ENCODE results near the gene RAB22A.
"Not testable (repeated sequence)": the region's sequence is repeated elsewhere in the genome, so short reads cannot be mapped to it uniquely, and the experiment has no call there.

RAB22A gene

DNA sequence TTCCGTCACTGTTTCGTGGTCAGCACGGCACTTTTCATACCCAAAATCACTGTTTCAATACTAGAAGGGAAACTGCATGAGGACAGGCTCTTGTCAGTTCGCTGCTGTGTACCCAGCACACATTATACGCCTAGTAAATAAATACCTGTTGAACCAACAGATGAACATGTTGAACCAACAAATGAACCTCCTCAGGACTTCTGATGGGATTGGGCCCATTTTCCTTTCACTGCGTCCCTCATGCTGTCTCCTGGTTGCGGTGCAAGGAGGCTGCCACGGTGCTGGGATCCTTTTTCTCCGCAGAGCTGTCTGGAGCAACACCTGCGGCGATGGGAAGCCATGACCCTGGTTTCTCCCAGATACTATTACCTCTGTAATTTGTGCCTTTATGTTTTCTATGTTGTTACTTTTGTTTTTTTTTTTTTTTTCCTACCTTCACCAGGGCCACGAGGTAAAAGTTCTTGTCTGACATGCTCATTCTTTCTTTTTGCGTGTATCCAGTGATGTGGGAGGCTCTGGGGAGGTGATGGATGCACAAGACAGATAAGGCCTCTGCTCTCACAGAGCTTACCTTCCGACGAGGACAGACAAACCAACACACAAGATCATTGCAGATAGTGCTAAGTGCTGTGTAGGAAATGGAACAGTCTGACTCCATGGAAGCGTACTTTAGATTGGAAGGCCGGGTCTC, 80.6 kb downstream of the RAB22A start:
- no peak for DNase-seq

DNA sequence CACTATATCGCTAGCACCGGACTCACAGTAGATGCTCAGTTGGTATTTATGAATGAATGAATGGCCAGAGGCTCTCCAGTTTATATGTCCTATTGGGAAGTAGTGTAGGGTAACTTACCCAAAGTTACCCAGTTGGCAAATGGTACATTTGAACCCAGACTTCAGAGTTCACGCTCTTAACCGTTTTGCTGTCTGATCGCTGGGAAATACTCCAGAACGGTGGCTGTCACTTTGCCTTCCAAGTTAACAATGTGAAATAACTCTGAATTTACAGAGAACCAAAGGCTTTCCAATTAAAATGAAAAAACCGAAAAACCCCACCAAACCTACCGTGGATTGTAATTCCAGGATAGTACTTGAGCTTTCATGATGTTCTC, 81.1 kb downstream of the RAB22A start:
- DNase-seq = no peak

DNA sequence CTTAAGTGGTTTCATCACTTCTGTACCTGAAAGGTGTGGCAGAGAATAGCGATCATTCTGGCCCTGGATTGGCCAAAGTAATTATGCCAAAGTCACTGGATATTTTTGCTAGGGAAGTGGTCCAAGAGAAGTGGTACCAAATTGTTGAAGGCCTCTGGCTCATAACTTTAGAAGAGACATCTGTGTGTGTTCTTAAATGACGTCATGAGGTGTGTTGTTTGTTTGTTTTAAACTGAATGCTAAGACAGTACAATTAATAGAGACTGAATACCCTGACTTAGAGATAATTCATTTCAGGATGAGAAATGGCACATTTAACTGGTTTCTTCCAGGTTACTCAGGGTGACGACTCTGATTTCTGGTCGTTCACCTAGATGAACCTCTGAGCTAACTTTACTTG, 82.8 kb downstream of the RAB22A start:
- no peak for DNase-seq

DNA sequence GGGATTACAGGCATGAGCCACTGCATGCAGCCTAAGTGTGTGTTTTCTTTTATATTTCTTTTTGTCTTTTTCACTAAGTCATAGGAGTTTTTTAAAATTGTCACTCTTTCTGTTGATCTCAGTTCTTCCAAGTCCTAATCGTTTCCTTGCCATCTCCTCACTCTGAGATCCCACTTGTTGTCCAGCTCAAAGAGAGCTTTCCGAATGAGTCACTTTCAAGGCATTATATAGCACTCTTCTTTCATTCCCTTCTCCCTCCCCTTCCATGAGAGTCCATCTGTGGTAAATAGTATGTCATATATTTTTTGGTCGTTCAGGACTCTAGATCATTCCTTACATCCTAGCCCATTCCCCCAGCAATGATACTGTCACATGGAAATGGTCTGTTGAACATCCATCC, 83.8 kb downstream of the RAB22A start:
- no peak for DNase-seq

DNA sequence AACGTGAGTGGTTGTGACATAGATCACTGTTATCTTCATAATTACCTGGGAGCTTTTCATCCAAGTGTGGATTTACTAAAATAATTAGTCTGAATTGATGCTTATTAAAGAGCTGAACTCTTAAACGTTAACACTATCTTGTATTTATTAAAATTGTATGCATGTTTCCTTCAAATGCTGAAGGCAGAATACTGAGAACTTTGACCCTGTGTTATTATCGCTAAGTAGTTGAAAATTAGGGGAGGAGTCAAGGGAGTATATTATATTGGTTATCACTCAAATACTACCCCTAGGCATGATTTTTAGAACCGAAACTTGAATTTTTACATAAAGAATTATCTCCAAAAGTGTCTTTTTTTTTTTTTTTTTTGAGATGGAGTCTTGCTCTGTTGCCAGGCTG, 85.3 kb downstream of the RAB22A start:
- no peak for DNase-seq

DNA sequence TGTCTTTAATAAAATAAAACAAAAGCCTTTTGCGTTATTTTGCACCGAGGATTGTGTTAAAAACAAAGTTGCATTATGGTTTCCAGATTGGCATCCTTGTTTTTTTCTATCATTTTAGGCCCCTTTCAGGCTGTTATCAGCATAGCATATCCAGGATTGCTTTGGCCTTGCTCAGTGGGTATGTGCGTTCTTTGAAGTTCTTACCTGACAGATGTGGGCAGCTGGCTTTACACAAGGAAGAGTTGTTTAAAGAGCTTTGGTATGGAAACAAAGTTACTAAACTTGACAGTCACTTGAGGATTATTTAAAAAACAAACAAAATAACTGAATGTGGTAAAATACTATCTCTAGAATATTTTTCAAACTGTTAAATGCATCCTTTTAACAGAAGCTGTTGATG, 86.1 kb downstream of the RAB22A start:
- DNase-seq = no peak

DNA sequence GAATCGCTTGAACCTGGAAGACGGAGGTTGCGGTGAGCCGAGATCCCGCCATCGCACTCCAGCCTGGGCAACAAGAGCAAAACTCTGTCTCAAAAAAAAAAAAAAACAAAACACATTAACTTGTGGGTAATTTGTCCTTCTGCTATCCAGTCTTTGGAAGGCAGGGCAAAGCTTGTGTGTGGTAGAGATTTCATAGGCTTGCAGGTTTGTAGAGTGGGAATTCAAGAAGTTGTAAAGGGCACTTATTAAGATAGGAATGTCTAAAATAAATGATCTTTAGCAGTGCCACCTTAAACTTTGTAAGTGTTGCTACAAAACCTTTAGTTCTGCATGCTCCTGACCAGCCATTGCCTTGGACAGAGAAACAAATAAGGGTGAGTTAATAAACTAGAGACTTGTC, 87.9 kb downstream of the RAB22A start:
- no peak for DNase-seq

DNA sequence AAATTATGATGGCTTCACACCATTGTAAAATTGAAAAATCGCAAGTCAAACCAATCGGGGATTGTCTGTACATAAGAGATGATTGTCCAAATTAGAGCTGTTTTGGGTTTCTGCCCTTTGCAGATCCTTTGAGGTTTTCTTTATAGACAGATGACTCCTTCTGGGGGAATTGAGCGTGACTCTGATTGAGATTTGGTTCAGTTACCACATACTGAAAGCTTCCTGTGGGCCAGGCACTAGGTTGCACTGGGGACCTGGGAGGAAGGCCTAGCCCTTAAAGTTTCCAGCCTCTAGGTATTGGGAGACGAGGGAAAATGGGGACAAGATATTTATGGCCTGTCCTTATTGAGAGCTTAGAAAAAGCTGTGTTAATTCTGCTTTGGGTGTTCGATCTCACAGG, 88.7 kb downstream of the RAB22A start:
- DNase-seq = no peak

DNA sequence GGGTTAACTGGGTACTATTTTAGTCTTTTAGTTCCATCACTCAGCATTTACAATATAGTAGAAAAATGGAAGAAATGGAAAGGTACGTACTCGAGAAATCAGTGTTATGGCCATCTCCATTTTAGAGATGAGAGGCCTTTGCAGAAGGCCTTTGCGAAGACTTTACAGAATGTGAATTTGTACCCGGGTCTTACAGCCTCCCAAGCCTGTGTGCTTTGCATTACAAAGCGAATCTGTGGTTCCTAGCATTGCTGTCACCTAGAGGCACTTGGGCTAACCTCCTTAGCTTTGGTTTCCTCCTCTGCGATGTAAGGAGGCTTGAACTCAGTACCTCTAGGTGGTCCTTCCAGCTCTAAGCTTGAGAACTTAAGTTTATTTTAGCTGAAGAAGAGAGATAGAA, 90.4 kb downstream of the RAB22A start:
- no peak for DNase-seq

DNA sequence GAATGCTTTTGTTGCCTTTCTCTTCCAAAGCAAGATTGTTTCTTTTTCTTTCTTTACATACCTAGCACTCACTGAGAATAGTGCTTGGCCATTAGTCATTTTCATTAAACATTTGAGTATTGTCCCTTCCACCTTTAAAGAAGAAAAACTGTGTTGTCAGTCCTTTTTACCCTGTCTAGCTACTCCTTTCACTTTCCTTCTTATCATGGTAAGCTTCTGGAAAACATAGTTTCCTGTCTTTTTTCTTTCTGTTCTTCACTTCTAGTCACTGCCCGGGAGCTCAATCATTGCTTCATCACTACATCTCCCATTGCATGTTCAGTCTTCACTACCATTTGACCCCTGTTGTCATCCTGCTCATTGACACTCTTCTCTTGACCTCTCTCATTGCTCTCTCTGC, 91.6 kb downstream of the RAB22A start:
- no peak for DNase-seq

DNA sequence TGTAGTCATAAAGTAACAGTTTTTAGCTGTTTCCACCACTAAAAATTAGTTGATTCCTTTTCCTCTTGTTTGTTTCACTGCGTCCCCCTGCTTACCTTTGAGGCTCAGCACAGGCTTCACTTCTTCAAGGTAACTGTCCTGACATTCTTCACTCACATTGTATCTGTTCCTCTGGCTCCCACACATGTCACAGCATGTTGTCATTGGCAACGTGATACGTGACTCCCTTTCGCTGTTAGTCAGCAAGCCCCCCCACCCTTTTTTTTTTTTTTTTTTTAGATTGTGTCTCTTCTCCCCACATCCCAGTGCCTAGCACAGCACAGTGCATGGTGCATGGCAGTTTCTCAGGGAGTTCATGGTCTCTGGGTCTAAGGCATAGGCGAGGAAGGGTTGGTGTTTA, 92.8 kb downstream of the RAB22A start:
- DNase-seq = no peak

DNA sequence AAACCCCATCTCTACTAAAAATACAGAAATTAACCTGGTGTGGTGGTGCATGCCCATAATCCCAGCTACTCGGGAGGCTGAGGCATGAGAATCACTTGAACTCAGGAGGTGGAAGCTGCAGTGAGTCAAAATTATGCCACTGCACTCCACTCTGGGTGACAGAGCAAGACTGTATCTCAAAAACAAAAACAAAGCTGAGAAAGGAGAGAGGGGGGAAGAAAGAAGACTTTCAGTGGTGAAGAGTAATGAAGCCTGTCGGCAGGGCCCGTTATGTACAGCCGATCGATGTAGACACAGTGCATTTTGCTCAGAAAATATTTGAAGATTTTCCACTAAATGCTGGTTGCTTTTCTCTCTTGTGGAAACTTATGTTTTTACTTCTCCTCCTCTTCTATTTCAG, 93.3 kb downstream of the RAB22A start:
- DNase-seq = no peak

DNA sequence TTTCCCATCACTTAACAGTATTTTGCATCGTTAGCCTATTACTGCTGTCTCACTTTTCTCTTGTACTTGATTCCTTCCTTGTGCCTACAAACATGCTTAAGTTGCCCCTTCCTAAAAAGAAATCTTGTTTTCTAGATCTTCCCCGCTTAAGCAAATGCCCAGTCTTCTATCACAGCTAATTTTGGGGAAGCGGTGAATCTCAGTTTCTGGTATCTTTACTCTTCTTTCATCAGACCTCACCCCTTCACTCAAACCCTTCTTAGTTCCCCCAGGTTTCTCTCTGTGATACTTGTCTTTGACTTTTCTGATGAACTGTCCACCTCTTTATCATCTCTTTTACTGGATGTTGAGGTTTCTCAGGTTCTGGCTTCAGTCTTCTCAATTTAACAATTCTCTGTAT, 93.8 kb downstream of the RAB22A start:
- DNase-seq = no peak

DNA sequence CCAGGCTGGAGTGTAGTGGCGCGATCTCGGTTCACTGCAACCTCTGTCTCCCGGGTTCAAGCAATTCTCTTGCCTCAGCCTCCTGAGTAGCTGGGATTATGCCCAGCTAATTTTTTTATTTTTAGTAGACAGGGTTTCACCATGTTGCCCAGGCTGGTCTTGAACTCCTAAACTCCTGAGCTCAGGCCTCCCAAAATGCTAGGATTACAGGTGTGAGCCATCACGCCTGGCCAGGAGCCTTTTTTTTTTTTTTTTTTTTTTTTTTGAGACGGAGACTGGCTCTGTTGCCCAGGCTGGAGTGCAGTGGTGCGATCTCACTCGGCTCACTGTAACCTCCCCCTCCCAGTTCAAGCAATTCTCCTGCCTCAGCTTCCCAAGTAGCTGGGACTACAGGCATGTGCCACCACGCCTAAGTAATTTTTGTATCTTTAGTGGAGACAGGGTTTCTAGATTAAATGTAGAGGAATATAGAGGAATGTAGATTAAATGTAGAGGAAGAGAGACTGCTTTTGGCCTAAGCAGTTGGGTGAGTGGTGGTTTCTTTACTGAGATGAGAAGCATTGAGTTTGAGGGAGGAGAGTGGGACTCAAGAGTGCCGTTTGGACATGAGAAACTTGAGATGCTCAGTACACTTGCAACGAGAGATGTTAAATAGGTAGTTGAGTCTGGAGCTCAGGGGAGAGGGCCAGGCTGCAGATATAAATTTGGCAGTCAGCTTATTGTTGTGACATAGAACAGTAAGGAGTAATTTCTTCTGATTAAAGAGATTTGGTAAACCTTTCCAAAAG, 96.2 kb downstream of the RAB22A start:
- DNase-seq = no peak

DNA sequence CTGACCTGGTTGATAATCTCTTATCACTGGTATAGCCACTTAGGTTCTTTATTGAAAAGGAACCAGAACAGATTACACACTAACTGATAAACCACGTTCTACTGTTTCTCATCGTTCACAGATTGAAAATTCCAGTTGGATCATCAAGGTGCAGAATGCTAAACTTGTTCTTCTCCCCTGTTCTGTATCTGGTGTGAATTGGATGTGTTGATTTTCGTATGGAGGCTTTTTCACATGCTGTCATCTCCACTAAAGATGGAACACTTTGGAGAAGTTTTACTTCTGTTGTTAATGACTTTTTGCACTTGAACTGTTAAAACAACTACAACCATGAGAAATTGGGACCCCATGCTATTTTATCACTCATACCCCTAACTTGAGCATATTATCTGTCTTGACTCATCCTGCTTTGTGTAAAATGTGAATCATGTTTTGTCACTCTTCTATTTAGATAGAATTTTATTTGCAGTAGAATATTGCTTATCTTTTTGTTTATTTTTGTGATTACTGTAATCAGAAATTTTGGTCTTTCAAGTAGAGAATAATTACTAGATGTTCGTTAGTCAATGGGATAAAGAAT, 97.0 kb downstream of the RAB22A start:
- no peak for DNase-seq

DNA sequence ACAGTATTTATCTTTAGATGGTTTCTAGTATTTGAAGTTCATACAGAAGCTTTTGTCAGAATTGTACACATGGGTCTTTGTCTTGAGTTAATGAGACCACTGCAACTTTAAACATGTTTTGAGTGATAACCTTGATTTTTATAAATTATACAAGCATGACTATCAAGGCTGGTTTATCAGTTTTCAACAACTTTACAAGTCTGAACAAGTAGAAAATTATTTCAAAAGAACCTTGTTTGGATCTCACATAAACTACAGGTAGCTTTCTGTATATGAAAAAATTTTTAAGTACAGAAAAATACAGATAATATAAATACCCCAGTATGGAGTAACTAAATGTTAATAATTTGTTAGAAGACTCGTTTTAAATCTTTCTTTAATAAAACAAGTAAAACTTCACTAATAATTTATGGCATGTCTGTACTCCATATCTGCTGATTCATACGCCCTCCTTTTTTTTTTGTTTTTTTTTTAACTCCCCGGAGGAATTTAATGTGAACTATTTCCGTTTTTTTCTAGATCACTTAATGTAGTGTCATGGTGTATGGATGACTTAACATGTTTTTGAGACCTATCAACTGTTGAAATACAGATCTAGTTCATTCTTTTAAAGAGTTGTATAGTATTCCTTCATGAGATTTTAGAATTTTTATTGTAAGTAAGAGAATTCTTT, 97.8 kb downstream of the RAB22A start:
- no peak for DNase-seq

DNA sequence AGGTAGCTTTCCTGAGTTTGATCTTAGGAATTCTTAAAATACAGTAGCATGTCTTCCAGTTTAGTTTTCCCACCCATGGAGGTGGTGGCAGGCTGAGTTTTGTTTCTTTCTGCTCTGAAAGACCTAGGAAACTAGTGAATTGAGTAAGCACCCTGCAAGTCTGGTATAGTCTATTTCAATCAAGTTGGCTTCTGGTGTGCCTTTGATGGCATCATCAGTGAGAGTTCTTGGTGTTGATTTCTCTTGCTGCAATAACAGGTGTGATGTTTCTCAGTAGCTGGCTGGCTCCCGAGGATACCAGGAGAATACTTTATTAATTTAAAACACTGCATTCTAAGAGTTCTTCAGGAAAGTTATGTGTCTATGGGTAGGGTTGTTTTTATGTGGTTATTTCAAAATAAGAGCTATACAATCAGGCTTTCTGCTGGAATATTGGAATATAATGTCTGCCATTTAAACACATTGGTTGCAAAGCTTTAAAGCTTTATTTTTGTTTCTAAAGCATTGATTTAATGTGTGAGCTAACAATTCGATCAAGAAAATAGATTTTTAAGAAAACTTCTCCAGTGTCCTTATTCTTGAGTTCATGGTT, 98.5 kb downstream of the RAB22A start:
- no peak for DNase-seq

DNA sequence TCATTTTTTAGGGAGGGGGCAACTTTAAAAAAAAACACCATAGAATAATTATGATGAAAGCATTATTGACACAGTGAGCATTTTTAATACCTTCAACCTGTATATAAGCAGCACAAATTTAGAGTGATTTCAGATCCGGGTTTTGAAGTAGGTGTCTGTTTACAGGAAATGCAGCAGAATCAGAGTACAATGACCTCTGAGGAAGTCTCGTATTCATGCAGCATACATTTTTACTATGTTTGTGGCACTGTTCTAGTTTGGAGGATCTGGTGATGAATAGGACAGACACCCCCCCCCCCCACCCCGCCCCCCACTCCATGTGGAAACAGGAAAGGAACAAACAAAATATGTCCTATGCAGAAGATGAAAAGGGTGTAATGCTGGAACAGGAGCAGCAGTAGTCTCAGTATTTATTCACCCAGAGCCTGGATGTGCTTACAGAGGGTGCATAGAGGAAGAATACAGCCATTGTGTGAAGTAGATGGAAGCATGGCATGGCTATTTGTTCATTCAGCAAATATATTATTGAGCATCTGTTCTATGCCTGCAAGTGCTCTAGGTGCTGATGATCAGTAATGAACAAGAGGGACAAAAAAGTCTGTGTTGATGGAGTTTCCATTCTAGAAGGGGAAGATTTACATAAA, 99.2 kb downstream of the RAB22A start:
- DNase-seq = no peak

DNA sequence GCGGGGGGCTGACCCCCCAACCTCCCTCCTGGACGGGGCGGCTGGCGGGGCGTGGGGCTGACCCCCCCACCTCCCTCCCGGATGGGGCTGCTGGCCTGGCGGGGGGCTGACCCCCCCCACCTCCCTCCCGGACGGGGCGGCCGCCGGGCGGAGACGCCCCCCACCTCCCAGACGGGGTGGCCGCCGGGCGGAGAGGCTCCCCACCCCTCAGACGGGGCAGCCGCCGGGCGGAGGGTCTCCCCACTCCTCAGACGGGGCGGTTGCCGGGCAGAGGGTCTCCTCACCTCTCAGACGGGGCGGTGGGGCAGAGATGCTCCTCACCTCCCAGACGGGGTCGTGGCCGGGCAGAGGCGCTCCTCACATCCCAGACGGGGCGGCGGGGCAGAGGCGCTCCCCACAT, 104.7 kb downstream of the RAB22A start:
- DNase-seq = not testable (repeated sequence)

DNA sequence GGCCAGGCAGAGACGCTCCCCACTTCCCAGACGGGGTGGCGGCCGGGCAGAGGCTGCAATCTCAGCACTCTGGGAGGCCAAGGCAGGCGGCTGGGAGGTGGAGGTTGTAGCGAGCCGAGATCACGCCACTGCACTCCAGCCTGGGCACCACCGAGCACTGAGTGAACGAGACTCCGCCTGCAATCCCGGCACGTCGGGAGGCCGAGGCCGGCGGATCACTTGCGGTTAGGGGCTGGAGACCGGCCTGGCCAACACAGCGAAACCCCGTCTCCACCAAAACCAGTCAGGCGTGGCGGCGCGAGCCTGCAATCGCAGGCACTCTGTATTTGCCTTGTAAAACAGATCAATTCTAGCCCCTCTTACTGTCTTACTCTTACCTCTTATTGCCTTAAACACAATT, 105.3 kb downstream of the RAB22A start:
- not testable (repeated sequence) for DNase-seq

DNA sequence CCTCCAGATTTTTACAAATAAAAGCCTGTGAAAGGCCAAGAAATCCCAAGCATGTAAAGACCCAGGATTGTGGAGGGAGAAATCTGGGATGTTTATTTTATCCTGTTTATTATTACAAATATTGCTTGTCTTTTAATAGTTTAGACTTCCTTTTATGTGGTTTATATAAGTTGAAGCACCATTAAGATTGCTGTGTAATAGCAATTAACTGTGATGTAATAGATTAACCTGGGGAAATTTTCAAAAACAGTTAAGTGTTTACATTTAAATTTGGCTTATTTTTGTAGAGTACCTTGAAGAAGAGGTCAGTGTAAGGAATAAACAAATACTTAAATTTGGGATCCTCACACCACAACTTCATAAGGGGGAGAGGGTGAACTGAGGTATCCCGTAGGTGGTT, 106.5 kb downstream of the RAB22A start:
- DNase-seq = no peak

DNA sequence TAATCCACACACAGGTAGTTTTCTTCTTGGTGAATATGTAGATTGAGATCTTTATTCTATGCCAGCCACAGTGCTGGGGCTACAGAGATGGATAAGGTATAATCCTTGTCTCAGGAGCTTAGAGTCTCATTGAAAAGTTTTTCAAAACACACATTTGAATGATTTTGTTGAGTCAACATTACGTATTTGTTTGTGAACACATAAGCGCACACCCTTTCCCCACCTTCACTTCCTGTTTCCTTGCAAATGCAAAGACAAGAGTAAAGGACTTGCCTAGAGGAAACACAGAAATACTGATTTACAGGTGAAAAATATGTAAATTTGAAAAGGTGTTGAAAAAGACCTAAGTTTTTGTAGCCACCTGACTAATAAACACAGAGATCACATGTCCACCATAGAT, 107.3 kb downstream of the RAB22A start:
- no peak for DNase-seq

Measured in right hindlimb (tissue), 1 donor.